Parathyroid adenoma (tissue), 2 donors: ENCODE data around the gene SLC25A33.

Experiments
- H2AFZ ChIP-seq: fragments of 300-600 bp; sonication (generic); one replicate; pipeline ENCODE4 v1.7.0; 2017; ENCODE audit warnings: antibody characterized with exemption, mild to moderate bottlenecking
- H3K27ac ChIP-seq: fragments of 300-600 bp; sonication (generic); one replicate; pipeline ENCODE4 v1.7.0; 2017
- H3K27me3 ChIP-seq: fragments of 300-600 bp; sonication (generic); one replicate; pipeline ENCODE4 v1.7.0; 2017; ENCODE audit warnings: low read length; ENCODE audit not compliant: control insufficient read depth, insufficient read depth
- H3K36me3 ChIP-seq: fragments of 300-600 bp; sonication (generic); one replicate; pipeline ENCODE4 v1.7.0; 2017; ENCODE audit warnings: low read length; ENCODE audit not compliant: control insufficient read depth, insufficient read depth
- H3K4me1 ChIP-seq: fragments of 300-600 bp; sonication (generic); one replicate; pipeline ENCODE4 v1.7.0; 2017; ENCODE audit warnings: control low read depth
- H3K4me2 ChIP-seq: fragments of 300-600 bp; sonication (generic); one replicate; pipeline ENCODE4 v1.7.0; 2017; ENCODE audit warnings: low read length
- H3K4me3 ChIP-seq: fragments of 300-600 bp; sonication (generic); one replicate; pipeline ENCODE4 v1.7.0; 2017; ENCODE audit warnings: low read depth, low read length
- H3K79me2 ChIP-seq: fragments of 300-600 bp; sonication (generic); one replicate; pipeline ENCODE4 v1.7.0; 2017; ENCODE audit warnings: control low read depth
- H3K9ac ChIP-seq: fragments of 300-600 bp; sonication (generic); one replicate; pipeline ENCODE4 v1.7.0; 2017; ENCODE audit warnings: mild to moderate bottlenecking
- H3K9me3 ChIP-seq: fragments of 300-600 bp; sonication (generic); one replicate; pipeline ENCODE4 v1.7.0; 2017; ENCODE audit warnings: low read length; ENCODE audit not compliant: control insufficient read depth
- TF ChIP-seq, protein P1 (sequence below): fragments of 300-600 bp; sonication (generic); IDR thresholded peaks from one replicate; pipeline ENCODE4 v1.7.0; 2017; ENCODE audit warnings: antibody characterized with exemption, mild to moderate bottlenecking
- donor health status: primary hyperparathyroidism.

SLC25A33 gene

DNA sequence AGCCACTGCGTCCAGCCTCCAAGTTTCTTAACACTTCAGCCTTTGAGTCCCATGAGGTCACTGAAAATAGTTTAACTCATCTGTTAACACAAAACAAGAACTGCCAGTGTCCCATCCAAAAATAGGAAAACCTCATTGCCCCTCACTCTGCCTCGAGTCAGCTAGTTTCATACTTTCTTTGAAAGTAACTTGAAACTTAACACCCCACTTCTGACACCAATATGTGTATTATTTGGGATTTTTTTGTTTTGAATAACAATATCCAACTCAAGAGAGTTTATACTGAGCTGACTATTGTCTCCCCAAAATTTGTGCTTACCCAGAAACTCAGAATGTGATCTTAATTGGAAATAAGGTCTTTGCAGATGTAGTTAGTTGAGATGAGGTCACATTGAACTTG is 95.3 kb downstream of the SLC25A33 start:
- no peak overlapping the region for H3K9ac ChIP-seq
- H3K36me3 ChIP-seq = no peaks in the 10 kb centered on the region
- H3K27ac ChIP-seq = no peak overlapping the region
- TF ChIP-seq, protein P1, sequence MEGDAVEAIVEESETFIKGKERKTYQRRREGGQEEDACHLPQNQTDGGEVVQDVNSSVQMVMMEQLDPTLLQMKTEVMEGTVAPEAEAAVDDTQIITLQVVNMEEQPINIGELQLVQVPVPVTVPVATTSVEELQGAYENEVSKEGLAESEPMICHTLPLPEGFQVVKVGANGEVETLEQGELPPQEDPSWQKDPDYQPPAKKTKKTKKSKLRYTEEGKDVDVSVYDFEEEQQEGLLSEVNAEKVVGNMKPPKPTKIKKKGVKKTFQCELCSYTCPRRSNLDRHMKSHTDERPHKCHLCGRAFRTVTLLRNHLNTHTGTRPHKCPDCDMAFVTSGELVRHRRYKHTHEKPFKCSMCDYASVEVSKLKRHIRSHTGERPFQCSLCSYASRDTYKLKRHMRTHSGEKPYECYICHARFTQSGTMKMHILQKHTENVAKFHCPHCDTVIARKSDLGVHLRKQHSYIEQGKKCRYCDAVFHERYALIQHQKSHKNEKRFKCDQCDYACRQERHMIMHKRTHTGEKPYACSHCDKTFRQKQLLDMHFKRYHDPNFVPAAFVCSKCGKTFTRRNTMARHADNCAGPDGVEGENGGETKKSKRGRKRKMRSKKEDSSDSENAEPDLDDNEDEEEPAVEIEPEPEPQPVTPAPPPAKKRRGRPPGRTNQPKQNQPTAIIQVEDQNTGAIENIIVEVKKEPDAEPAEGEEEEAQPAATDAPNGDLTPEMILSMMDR = no peak
- no peak overlapping the region for H3K4me2 ChIP-seq
- H3K4me1 ChIP-seq = no peaks in the 10 kb centered on the region
- no peaks in the 10 kb centered on the region for H3K79me2 ChIP-seq
- no peak overlapping the region for H2AFZ ChIP-seq
- H3K4me3 ChIP-seq = no peak overlapping the region
- H3K9me3 ChIP-seq = no peaks in the 10 kb centered on the region
- H3K27me3 ChIP-seq = no peaks in the 10 kb centered on the region
